Activated T-cell treated with anti-CD3 and anti-CD28 coated beads for 48 hours (primary cell): ENCODE measurements around the gene MFSD2A.
"Not testable (repeated sequence)": the region's sequence is repeated elsewhere in the genome, so short reads cannot be mapped to it uniquely, and the experiment has no call there.

ENCODE experiments used
- DNase-seq: peaks from one replicate; pipeline ENCODE4 v3.0.0-alpha.2; 2020; ENCODE audit warnings: low read depth

Gene MFSD2A

DNA sequence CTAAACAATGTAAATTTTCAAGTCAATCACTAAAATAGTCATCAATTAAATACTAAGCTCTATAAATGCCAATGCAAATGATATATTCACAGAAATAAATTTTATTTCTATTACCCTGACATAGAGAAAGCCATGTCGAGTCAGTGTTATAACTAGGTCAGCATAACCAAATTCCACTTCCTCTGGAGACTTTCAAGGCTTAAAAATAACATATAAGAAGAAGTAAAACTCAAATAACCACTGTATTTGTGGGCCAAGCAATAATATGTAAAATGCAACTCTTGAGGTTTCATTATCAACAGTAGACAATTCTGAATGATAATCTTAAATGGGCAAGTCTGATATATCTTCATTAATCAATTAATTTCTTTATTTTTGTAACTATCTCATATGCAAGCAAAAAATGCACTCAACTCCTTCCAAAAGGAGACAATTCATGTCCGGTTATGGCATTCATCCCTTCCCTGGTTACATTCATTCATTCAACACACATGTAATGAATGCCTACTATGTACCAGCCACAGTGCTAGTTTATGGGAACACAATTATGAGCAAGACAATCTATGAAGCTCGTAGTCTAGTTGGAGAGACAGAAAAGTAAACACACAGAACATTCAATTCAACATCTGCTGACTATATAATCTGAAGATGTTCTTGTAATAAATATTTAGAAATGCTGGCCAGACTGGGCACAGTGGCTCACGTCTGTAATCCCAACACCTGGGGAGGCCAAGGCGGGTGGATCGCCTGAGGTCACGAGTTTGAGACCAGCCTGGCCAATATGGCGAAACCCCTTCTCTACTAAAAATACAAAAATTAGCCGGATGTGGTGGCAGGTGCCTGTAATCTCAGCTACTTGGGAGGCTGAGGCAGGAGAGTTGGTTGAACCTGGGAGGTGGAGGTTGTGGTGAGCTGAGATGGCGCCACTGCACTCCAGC is 48.5 kb downstream of the MFSD2A start:
- no peak for DNase-seq

DNA sequence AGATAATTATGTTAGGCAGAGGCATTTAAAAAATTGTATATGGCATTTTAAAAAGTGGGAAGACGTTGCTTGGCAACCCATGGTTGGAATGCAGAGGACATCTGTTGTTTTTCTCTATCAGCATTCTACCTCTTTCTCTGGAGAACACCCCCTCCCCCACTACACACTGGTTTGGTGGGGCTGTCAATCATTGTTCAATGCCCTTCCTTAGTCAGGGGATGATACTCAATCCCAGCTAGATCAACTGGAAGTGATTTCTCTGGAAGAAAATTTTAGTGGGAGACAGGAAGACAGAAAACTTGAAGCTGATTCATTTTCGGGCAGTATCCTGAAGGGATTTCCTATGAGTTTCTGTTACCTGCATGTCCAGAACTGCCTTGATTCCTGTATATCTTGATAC is 49.9 kb downstream of the MFSD2A start:
- no peak for DNase-seq

DNA sequence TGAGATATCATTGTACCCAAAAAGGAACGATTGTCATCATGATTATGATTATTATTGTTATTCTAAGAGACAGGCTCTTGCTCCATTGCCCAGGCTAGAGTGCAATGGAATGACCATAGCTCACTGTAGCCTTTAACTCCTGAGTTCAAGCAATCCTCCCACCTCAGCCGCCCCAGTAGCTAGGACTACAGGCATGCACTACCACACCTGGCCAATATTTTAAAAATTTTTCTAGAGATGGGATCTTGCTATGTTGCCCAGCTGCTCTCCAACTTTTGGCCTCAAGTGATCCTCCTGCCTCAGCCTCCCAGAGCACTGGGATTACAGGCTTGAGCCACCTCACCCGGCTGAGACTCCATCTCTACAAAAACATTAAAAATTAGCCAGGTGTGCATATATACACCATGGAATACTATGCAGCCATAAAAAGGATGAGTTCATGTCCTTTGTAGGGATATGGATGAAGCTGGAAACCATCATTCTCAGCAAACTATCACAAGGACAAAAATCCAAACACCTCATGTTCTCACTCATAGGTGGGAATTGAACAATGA is 52.6 kb downstream of the MFSD2A start:
- DNase-seq: not testable (repeated sequence)

DNA sequence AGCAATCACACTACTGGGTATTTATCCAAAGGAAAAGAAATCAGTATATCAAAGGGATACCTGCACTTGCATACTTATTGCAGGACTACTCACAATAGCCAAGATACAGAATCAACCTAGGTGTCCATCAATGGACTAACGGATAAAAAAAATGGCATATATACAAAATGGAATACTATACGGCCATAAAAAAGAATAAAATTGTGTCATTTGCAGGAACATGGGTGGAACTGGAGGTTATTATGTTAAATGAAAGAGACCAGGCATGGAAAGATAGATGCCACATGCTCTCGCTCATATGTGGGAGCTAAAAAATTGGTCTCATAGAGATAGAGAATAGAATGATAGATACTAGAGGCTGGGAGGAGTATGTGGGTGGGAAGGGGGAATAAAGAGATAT is 56.3 kb downstream of the MFSD2A start:
- DNase-seq: no peak

DNA sequence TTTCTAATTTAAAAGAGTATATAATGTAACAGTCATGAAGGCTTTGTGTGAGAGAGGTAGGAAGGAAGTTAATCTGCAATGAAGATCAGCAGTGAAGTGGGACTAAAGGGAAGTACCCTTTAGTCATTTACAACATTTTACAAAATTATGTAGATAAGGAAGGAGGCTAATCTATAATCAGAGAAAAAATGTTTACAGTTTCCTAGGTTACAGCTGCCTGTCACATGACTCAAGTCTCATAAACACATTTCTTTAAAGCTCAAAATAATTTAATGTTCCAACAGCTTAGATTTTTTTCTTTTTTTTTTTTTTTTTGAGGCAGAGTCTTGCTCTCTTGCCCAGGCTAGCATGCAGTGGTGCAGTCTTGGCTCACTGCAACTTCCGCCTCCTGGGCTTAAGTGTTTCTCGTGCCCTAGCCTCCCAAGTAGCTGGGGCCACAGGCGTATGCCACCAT is 59.3 kb downstream of the MFSD2A start:
- DNase-seq: no peak

DNA sequence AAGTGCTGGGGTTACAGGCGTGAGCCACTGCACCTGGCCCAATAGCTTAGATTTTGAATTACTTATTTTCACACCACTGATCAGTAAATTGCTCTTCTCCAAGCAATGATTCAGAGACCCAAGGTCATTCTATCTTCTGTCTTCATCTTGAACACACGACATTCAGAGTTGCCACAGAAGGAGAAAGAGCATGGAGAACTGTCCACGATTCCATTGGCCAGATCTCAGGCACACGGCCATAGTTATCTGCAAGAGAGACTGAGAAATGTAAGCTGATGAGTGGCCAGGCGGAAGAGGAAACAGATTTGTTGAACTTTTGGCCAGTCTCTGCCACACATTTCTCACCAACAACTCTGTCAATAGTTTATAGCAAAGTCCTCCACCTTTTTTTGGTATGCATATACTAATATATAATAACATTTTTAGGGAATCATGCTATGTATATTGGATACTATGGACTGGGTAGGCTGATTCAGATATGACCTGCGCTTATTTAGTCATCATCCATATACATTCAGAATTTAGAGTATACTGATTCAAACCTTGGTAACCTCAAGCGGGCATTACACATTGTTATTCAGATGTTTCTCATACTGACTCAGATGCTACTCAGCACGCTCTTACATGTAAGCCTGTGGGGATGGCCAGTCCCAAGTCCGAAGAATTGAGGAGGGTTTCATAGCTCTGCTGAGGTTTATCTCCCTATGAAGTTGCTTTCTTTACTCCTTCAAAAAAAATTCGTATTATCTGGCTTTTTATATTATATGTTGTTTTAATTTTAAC is 60.1 kb downstream of the MFSD2A start:
- no peak for DNase-seq

DNA sequence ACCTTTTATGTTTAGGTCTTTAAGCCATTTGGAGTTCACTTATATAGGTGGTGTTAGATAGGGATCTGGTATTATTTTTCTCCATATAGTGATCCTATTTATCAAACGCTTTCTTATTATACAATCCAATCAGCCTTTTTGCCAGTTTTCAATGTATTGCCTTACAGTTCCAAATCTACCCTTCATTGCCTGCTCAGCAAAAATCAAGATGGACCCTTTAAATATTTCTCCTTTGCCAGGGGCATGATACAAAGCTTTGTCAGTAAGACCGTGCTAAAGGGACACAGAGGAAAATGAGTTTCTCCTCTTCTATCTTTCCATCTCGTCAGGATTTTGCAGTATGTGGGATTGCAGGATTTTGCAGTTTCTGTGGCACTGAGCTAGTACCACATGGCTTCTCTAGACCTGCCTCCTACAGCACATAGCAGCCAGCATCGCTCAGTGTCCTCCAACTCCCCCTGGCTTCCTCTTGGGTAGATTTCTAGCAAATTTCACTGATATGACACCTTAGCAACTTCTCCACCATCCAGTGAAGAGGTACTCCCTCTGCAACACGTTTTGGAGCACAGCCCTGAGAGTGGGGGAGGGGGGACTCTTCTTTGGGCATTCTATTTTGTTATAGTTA is 63.1 kb downstream of the MFSD2A start:
- DNase-seq: no peak
